NCI-H1105 treated with DMSO at 0.1 percent for 48 hours (cell line): Measurements from ENCODE around the gene VPS35L.

Experiments
- DNase-seq: peaks from one replicate; lab custom pipeline; 2025; lab: John Stamatoyannopoulos, UW

The VPS35L gene

DNA sequence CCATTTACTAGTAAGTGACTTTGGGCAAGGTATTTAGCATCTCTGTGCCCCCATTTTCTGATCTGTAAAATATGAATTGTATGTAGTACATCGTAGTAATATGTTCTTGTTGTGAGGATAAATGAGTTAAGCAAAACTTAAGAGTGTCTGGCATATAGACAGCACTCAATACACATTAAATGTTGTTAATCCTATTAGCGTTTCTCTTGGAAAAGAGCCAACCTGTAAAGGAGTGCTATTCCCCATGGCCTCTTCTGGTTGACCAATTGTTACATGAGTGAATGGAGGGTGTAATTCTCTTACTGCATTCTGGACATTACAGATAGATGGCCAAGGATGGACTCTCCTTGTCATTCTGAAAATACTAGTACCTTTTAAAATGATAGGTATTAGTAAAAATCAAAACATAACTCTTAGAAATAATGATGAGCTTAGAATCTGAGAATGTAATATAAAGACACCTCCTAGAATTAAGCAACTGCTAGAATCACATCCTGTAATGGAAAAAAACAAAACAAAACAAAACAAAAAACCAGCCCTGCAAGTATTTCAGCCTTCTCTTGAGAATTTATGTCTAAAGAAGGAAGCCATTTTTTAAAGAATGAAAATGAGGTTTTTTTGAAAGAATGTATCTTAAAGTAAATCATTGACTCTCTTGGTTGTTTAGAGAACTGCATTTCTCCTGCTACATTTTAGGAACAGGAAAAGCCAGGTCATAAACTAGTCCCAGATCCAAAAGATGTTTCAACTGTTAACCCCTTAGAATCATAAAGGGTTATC, 193.1 kb downstream of the VPS35L start:
- peak; percentile 15 for DNase-seq

- DNase-seq = no peak
Measured at GRCh38 chr16:19749571-19750080, 194.1 kb downstream of the VPS35L start.
